RWPE2 (cell line): Measurements from ENCODE around the gene CTDP1.

Experiments
- ATAC-seq: fragments of 200-7000 bp; cut with Tn5 transposase; 3 replicates; pipeline ENCODE4 v1.9.1; 2021; ENCODE audit warnings: low read depth
- DNase-seq: peaks from one replicate; pipeline ENCODE4 v3.0.0-alpha.2; 2020; ENCODE audit warnings: low spot score
- H3K27ac ChIP-seq: fragments of 450-650 bp; 2 replicates; pipeline ENCODE4 v1.5.1; 2017; ENCODE audit warnings: mild to moderate bottlenecking; ENCODE audit not compliant: poor library complexity, severe bottlenecking
- H3K27me3 ChIP-seq: fragments of 250-450 bp; sonication (Bioruptor Pico); 2 replicates; pipeline ENCODE4 v1.5.1; 2021; ENCODE audit warnings: mild to moderate bottlenecking, moderate library complexity; ENCODE audit not compliant: insufficient read depth, poor library complexity, severe bottlenecking
- H3K36me3 ChIP-seq: fragments of 250-450 bp; sonication (Bioruptor Pico); 2 replicates; pipeline ENCODE4 v1.5.1; 2020; ENCODE audit warnings: low read depth, mild to moderate bottlenecking, moderate library complexity
- H3K4me1 ChIP-seq: fragments of 250-450 bp; sonication (Bioruptor Pico); 2 replicates; pipeline ENCODE4 v1.5.1; 2021; ENCODE audit warnings: mild to moderate bottlenecking, moderate library complexity; ENCODE audit not compliant: insufficient read depth, poor library complexity, severe bottlenecking
- H3K4me3 ChIP-seq: fragments of 250-450 bp; sonication (Bioruptor Pico); 2 replicates; pipeline ENCODE4 v1.5.1; 2021; ENCODE audit warnings: mild to moderate bottlenecking, moderate library complexity; ENCODE audit not compliant: severe bottlenecking
- H3K9me3 ChIP-seq: fragments of 250-450 bp; sonication (Bioruptor Pico); 2 replicates; pipeline ENCODE4 v1.5.1; 2021; ENCODE audit warnings: mild to moderate bottlenecking, moderate library complexity; ENCODE audit not compliant: severe bottlenecking
- CTCF ChIP-seq: fragments of 450-650 bp; IDR thresholded peaks from one replicate; pipeline ENCODE4 v1.5.1; 2017; ENCODE audit warnings: mild to moderate bottlenecking, moderate library complexity; ENCODE audit not compliant: poor library complexity, severe bottlenecking

CTDP1 gene

GRCh38 chr18:79784071-79784913 is 104.7 kb downstream of the CTDP1 start:
- TF ChIP-seq CTCF: no peak
- DNase-seq: peak; percentile 55
- no peaks in the 10 kb centered on the region for H3K36me3 ChIP-seq
- peaks cover 9% of the 10 kb centered on the region for H3K4me1 ChIP-seq
- H3K27me3 ChIP-seq: peaks cover 18% of the 10 kb centered on the region
- no peak overlapping the region for H3K4me3 ChIP-seq
- H3K9me3 ChIP-seq: no peaks in the 10 kb centered on the region
- ATAC-seq: no peak
- H3K27ac ChIP-seq: no peak overlapping the region

DNA sequence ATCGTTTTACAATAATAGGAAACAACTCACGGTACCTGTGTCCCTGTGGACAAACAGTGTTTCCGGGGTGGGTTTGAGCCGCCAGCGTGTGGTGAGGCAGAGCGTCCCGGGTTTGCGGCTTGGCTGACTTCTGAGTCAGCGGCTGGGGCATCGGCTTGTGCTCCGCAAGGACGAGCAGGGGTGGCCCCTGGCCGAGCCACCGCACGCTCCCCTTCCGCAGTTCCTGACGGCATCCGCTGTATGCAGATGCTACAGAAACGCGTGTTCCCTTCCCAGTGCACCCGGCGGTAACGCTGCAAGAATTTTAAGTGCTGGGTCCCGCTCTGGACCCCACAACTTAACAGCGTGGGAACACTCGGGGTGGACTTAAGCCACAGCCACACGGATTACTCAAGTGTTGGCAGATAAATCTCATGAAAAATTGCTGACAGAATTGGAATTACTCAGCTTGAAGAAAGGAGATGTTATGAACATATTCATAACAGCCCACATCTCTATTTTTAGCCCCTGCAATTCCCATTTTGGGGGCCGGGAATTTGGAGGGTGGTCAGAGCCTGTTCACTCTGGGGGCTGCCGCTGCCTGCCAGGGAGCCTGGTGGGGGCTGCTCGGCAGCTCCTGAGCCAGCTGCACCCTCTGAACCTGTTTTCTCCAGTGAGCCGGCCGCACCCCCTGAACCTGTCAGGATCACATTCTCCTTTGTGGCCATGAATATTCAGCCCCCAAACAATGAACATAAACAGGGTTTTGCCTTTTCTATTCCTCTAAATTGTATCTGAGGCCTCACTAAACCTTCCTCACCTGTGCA is 105.6 kb downstream of the CTDP1 start:
- H3K27me3 ChIP-seq: peaks cover 18% of the 10 kb centered on the region
- H3K36me3 ChIP-seq: no peaks in the 10 kb centered on the region
- H3K4me3 ChIP-seq: no peak overlapping the region
- DNase-seq (peak; percentile 58), ATAC-seq (no peak)
- no peak overlapping the region for H3K27ac ChIP-seq
- no peaks in the 10 kb centered on the region for H3K9me3 ChIP-seq
- TF ChIP-seq CTCF: no peak
- H3K4me1 ChIP-seq: peaks cover 9% of the 10 kb centered on the region

GRCh38 chr18:79785831-79786230 is 106.2 kb downstream of the CTDP1 start:
- no peak for ATAC-seq
- no peak for TF ChIP-seq CTCF
- H3K27ac ChIP-seq: no peak overlapping the region

DNA sequence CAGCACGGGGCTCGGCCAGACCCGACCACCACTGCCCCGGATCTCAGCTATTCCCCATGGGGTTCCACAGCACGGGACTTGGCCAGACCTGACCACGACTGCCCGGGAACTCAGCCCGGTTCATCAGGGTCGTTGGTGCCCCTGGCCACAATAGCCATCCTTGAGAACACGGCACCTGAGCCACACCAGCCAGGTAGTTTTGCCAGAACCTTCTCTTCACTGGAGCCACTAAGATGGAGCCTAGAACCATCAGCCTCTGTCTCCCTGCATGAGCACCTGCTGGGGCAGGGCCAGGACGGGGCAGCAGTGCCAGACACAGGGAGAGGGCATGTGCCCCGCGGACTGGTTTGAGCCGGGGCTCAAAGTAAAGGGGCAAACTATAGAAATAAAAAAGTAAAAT is 106.7 kb downstream of the CTDP1 start:
- H3K27ac ChIP-seq: no peak overlapping the region
- ATAC-seq: no peak
- peaks cover 18% of the 10 kb centered on the region for H3K27me3 ChIP-seq
- no peak for TF ChIP-seq CTCF
- no peaks in the 10 kb centered on the region for H3K36me3 ChIP-seq
- no peaks in the 10 kb centered on the region for H3K9me3 ChIP-seq
- DNase-seq: peak; percentile 26
- peaks cover 14% of the 10 kb centered on the region for H3K4me1 ChIP-seq
- H3K4me3 ChIP-seq: no peak overlapping the region

More at GRCh38 chr18:79785831-79786230, 106.2 kb downstream of the CTDP1 start:
- H3K27me3 ChIP-seq: peaks cover 18% of the 10 kb centered on the region
- H3K36me3 ChIP-seq: no peaks in the 10 kb centered on the region
- H3K9me3 ChIP-seq: no peaks in the 10 kb centered on the region
- H3K4me3 ChIP-seq: no peak overlapping the region
- H3K4me1 ChIP-seq: peaks cover 10% of the 10 kb centered on the region
- DNase-seq: peak; percentile 43
